CD4-positive, alpha-beta T cell (primary cell): ENCODE results near the gene KRTAP10-10. TPM values are rescaled to one million over a fixed set of nuclear protein-coding genes. Genes with fewer than 3 reads are reported as not detected.
"Not testable (repeated sequence)": the region's sequence is repeated elsewhere in the genome, so short reads cannot be mapped to it uniquely, and the experiment has no call there.

Experiments used
- ATAC-seq: fragments of 200-7000 bp; cut with Tn5 transposase; one replicate; pipeline ENCODE4 v1.10.0; 2022; ENCODE audit warnings: mild to moderate bottlenecking; ENCODE audit not compliant: poor library complexity
- CTCF ChIA-PET: fragments of 350-600 bp; sonication (Branson Sonifier 250); formaldehyde crosslinking; loops from one replicate; lab custom pipeline; 2021; ENCODE audit warnings: antibody characterized with exemption, inconsistent platforms; lab: Charles Lee
- POLR2A ChIA-PET: fragments of 350-600 bp; sonication (Branson Sonifier 250); formaldehyde crosslinking; loops from one replicate; lab custom pipeline; 2021; ENCODE audit warnings: antibody characterized with exemption, inconsistent platforms; lab: Charles Lee
- DNase-seq, 14 experiments: peaks; one replicate each; pipeline ENCODE4 v3.0.0-alpha.2; 2013 to 2020; ENCODE audit warnings: mixed read lengths in 2 of 14
- H3K27ac ChIP-seq, 2 donors: one replicate each; pipeline versions ENCODE4 v1.5.1 to v1.7.0; 2013; ENCODE audit warnings: low read length in 2 of 2, low read depth in 1 of 2, mild to moderate bottlenecking in 1 of 2
- H3K27me3 ChIP-seq, 2 experiments: 1 replicate in 1 of 2; 2 replicates in 1 of 2; pipeline versions ENCODE4 v1.6.1 to v1.7.0; 2013; ENCODE audit warnings: low read length in 2 of 2, control low read depth in 1 of 2, mild to moderate bottlenecking in 1 of 2, moderate library complexity in 1 of 2; ENCODE audit not compliant: insufficient read depth in 2 of 2, control insufficient read depth in 1 of 2
- H3K36me3 ChIP-seq: one replicate; pipeline ENCODE4 v1.6.1; 2013; ENCODE audit warnings: low read length, control low read depth; ENCODE audit not compliant: insufficient read depth
- H3K4me1 ChIP-seq: one replicate; pipeline ENCODE4 v1.6.1; 2013; ENCODE audit warnings: low read length, control low read depth; ENCODE audit not compliant: insufficient read depth
- H3K4me3 ChIP-seq: one replicate; pipeline ENCODE4 v1.5.1; 2013; ENCODE audit warnings: mild to moderate bottlenecking, low read length, moderate library complexity
- H3K9me3 ChIP-seq, 2 experiments: 1 replicate in 1 of 2; 2 replicates in 1 of 2; pipeline versions ENCODE4 v1.6.1 to v1.7.0; 2013; ENCODE audit warnings: low read length in 2 of 2, mild to moderate bottlenecking in 2 of 2, control low read depth in 1 of 2, moderate library complexity in 1 of 2; ENCODE audit not compliant: control insufficient read depth in 1 of 2, insufficient read depth in 1 of 2
- H3K27ac Mint-ChIP-seq: one replicate; pipeline ENCODE4 v1.8.0; 2020; ENCODE audit warnings: mixed read lengths
- H3K27me3 Mint-ChIP-seq: one replicate; pipeline ENCODE4 v1.8.0; 2021; ENCODE audit warnings: mixed read lengths
- H3K36me3 Mint-ChIP-seq: one replicate; pipeline ENCODE4 v1.8.0; 2021; ENCODE audit warnings: low read depth, mixed read lengths
- H3K4me1 Mint-ChIP-seq: one replicate; pipeline ENCODE4 v1.8.0; 2021; ENCODE audit warnings: low read depth, mixed read lengths
- H3K4me3 Mint-ChIP-seq: one replicate; pipeline ENCODE4 v1.8.0; 2020; ENCODE audit warnings: mild to moderate bottlenecking, mixed read lengths
- H3K9me3 Mint-ChIP-seq: one replicate; pipeline ENCODE4 v1.8.0; 2020; ENCODE audit warnings: mixed read lengths
- CTCF ChIP-seq: fragments of 200-600 bp; IDR thresholded peaks from one replicate; pipeline ENCODE4 v1.8.0; 2022; ENCODE audit warnings: antibody characterized with exemption, mild to moderate bottlenecking
- intact Hi-C, 2 experiments: fragments of 100-400 bp; cut with DNase I in 1 of 2; cut with micrococcal nuclease in 1 of 2; formaldehyde crosslinking; loops; one replicate each; pipeline versions ENCODE4 v1.15.1 to v1.9.0; 2023 to 2025; cut with DNase I, micrococcal nuclease
- total RNA-seq, 174 experiments: library from RNA in 2 of 174; stranded (reverse) in 2 of 174; gene quantifications; one replicate each; pipeline ENCODE4 v1.2.3 and lab custom pipeline; 2021 to 2026

KRTAP10-10 gene
- total RNA-seq, 2 experiments from 2014 or later: not detected

- ATAC-seq (no peak), DNase-seq (peak in 2 of 14 experiments; percentile 18 to 53)
- Histone ChIP-seq H3K36me3 (no peaks in the 10 kb centered on the region), H3K27me3 (no peaks in the 10 kb centered on the region), H3K4me3 (no peak overlapping the region), H3K4me1 (peaks cover 46% of the 10 kb centered on the region), H3K27ac (no peak overlapping the region), H3K9me3 (peaks cover 36 to 38% of the 10 kb centered on the region in 2 experiments)
- H3K4me1 Mint-ChIP-seq: peaks cover 25% of the 10 kb centered on the region
- no peak for TF ChIP-seq CTCF
- peak overlapping the region; percentile 62 for H3K27ac Mint-ChIP-seq
- intact Hi-C loops: no loop called here
- POLR2A ChIA-PET: interaction anchor here (0.9 to 1.0 kb wide), 2 partner anchors 11 to 27 kb away, joined by 3 to 4 read pairs; partner anchors contain the start of gene KRTAP12-3
- peaks cover 28% of the 10 kb centered on the region for H3K36me3 Mint-ChIP-seq
- CTCF ChIA-PET: no interaction called here
- peaks cover 20% of the 10 kb centered on the region for H3K9me3 Mint-ChIP-seq
- no peaks in the 10 kb centered on the region for H3K27me3 Mint-ChIP-seq
- H3K4me3 Mint-ChIP-seq: no peak overlapping the region
These were observed 6.7 kb upstream of the KRTAP10-10 start for GRCh38 chr21:44630440-44630839.

GRCh38 chr21:44632067-44632466, 5.1 kb upstream of the KRTAP10-10 start:
- CTCF ChIA-PET: no interaction called here
- DNase-seq: no peak
- Mint-ChIP-seq H3K4me3 (no peak overlapping the region), H3K27me3 (no peaks in the 10 kb centered on the region), H3K27ac (no peak overlapping the region), H3K36me3 (peaks cover 28% of the 10 kb centered on the region), H3K9me3 (peaks cover 20% of the 10 kb centered on the region), H3K4me1 (peaks cover 25% of the 10 kb centered on the region)
- POLR2A ChIA-PET: no interaction called here
- no peak overlapping the region for H3K27ac ChIP-seq
- H3K36me3 ChIP-seq: no peaks in the 10 kb centered on the region
- intact Hi-C loops: no loop called here
- TF ChIP-seq CTCF: no peak
- no peaks in the 10 kb centered on the region for H3K27me3 ChIP-seq
- H3K4me3 ChIP-seq: no peak overlapping the region
- peaks cover 35 to 36% of the 10 kb centered on the region in 2 experiments for H3K9me3 ChIP-seq
- no peak for ATAC-seq
- H3K4me1 ChIP-seq: peaks cover 30% of the 10 kb centered on the region

- no peak overlapping the region for H3K27ac Mint-ChIP-seq
- Histone ChIP-seq H3K4me1 (no peaks in the 10 kb centered on the region), H3K27me3 (peaks cover 0 to 2% of the 10 kb centered on the region in 2 experiments), H3K9me3 (peaks cover 18 to 26% of the 10 kb centered on the region in 2 experiments), H3K36me3 (no peaks in the 10 kb centered on the region), H3K27ac (no peak overlapping the region), H3K4me3 (no peak overlapping the region)
- ATAC-seq: no peak
- no peaks in the 10 kb centered on the region for H3K27me3 Mint-ChIP-seq
- intact Hi-C loops: no loop called here
- H3K4me3 Mint-ChIP-seq: no peak overlapping the region
- H3K36me3 Mint-ChIP-seq: peaks cover 9% of the 10 kb centered on the region
- no peaks in the 10 kb centered on the region for H3K4me1 Mint-ChIP-seq
- peak in 1 of 14 experiments; percentile 5 for DNase-seq
- ChIA-PET CTCF (no interaction called here), POLR2A (no interaction called here)
- no peak for TF ChIP-seq CTCF
- H3K9me3 Mint-ChIP-seq: peaks cover 11% of the 10 kb centered on the region
These were observed 743 bp upstream of the KRTAP10-10 start for GRCh38 chr21:44636209-44637017.

- intact Hi-C loops, H3K4me3 ChIP-seq, H3K36me3 Mint-ChIP-seq, H3K27ac ChIP-seq, H3K36me3 ChIP-seq, DNase-seq, H3K4me1 Mint-ChIP-seq, H3K27ac Mint-ChIP-seq, POLR2A ChIA-PET, ATAC-seq, CTCF ChIA-PET, H3K27me3 Mint-ChIP-seq, H3K4me3 Mint-ChIP-seq, H3K27me3 ChIP-seq, H3K4me1 ChIP-seq: not testable (repeated sequence)
- H3K9me3 ChIP-seq: peaks cover 9 to 17% of the 10 kb centered on the region in 2 experiments
- peaks cover 10% of the 10 kb centered on the region for H3K9me3 Mint-ChIP-seq
These were observed 744 bp downstream of the KRTAP10-10 start for GRCh38 chr21:44637851-44638348.
